ENCODE results near the gene UBAC1. TPM values are rescaled to one million over a fixed set of nuclear protein-coding genes. Genes with fewer than 3 reads are reported as not detected.

UBAC1 gene
- total and polyA plus RNA-seq, 4 donors: 16.2 to 115 (median 16.4) TPM

DNA sequence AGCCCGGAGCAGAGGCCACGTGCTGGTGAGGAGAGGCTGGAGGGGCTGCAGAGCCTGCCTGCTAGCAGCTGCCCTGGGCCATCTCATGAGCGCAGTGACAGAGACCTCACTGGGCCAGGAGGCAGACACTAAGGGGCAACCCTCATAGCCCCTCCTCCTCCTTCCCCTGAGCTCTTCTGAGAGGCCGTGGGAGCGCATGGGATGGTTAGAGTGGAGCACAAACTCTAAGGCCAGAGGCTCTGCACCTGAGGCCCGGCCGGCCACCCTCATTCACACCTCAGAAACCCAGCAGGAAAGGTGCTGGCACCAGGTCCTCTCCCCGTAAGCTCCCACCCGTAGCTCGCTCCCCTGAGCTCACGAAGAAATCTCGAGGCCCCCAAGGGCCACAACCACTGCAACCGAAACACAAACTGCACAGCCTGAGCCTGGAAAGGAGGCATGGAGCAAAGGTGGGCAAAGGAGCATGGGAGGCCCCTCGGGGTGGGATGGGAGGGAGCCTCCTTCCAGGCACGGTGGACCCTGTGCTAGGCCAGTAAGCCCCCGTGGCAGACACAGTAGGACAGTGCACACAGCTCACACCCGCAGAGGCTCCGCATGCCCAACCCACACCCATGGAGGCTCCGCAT lies 71.5 kb downstream of the UBAC1 start:
- 97% methylated on average over 19 of the region's 19 CpGs for WGBS
- no peak for DNase-seq (ENCODE audit: low spot score)
- TF ChIP-seq EGR1 (IDR thresholded peaks at IDR 0.05; ENCODE audit: low read depth in 2 of 2) (no peak), RXRA (IDR thresholded peaks at IDR 0.05) (no peak), REST (IDR thresholded peaks at IDR 0.05) (no peak), YY1 (IDR thresholded peaks at IDR 0.05) (no peak), HNF4A (conservative IDR thresholded peaks at IDR 0.05) (no peak), JUND (IDR thresholded peaks at IDR 0.05) (no peak), SP1 (IDR thresholded peaks at IDR 0.05) (no peak), FOXA1 (IDR thresholded peaks at IDR 0.05) (no peak), MAX (IDR thresholded peaks at IDR 0.05) (no peak), RAD21 (IDR thresholded peaks at IDR 0.05) (no peak), GABPA (IDR thresholded peaks at IDR 0.05 in 1 of 2, conservative IDR thresholded peaks at IDR 0.05 in 1 of 2) (no peak), NR2F2 (IDR thresholded peaks at IDR 0.05) (no peak), FOXA2 (IDR thresholded peaks at IDR 0.05) (no peak), TAF1 (conservative IDR thresholded peaks at IDR 0.05) (no peak)
- TF ChIP-seq, protein P1, sequence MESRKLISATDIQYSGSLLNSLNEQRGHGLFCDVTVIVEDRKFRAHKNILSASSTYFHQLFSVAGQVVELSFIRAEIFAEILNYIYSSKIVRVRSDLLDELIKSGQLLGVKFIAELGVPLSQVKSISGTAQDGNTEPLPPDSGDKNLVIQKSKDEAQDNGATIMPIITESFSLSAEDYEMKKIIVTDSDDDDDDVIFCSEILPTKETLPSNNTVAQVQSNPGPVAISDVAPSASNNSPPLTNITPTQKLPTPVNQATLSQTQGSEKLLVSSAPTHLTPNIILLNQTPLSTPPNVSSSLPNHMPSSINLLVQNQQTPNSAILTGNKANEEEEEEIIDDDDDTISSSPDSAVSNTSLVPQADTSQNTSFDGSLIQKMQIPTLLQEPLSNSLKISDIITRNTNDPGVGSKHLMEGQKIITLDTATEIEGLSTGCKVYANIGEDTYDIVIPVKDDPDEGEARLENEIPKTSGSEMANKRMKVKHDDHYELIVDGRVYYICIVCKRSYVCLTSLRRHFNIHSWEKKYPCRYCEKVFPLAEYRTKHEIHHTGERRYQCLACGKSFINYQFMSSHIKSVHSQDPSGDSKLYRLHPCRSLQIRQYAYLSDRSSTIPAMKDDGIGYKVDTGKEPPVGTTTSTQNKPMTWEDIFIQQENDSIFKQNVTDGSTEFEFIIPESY (IDR thresholded peaks at IDR 0.05): no peak
- TF ChIP-seq, protein P2, sequence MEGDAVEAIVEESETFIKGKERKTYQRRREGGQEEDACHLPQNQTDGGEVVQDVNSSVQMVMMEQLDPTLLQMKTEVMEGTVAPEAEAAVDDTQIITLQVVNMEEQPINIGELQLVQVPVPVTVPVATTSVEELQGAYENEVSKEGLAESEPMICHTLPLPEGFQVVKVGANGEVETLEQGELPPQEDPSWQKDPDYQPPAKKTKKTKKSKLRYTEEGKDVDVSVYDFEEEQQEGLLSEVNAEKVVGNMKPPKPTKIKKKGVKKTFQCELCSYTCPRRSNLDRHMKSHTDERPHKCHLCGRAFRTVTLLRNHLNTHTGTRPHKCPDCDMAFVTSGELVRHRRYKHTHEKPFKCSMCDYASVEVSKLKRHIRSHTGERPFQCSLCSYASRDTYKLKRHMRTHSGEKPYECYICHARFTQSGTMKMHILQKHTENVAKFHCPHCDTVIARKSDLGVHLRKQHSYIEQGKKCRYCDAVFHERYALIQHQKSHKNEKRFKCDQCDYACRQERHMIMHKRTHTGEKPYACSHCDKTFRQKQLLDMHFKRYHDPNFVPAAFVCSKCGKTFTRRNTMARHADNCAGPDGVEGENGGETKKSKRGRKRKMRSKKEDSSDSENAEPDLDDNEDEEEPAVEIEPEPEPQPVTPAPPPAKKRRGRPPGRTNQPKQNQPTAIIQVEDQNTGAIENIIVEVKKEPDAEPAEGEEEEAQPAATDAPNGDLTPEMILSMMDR (IDR thresholded peaks at IDR 0.05; ENCODE audit: low read depth, low read length, missing input control): no peak
- H3K4me1 ChIP-seq (ENCODE audit: control insufficient read depth in 4 of 4, insufficient read depth in 4 of 4, low read length in 3 of 4): peaks cover 0 to 11% (median 3%) of the 10 kb centered on the region in 4 donors
- no peaks in the 10 kb centered on the region for H3K36me3 ChIP-seq (ENCODE audit: control insufficient read depth in 4 of 4, insufficient read depth in 3 of 4, low read depth in 1 of 4, low read length in 3 of 4)
- no peak overlapping the region for H3K4me3 ChIP-seq (ENCODE audit: low read depth in 1 of 3, low read length in 3 of 3)
- H3K9ac ChIP-seq (ENCODE audit: low read depth in 1 of 2, low read length in 2 of 2): no peak overlapping the region
- no peaks in the 10 kb centered on the region for H3K27me3 ChIP-seq (ENCODE audit: control insufficient read depth in 4 of 4, insufficient read depth in 4 of 4, low read length in 3 of 4)
- no peaks in the 10 kb centered on the region for H3K9me3 ChIP-seq (ENCODE audit: control insufficient read depth in 4 of 4, low read length in 3 of 4)
- no peak overlapping the region for H3K27ac ChIP-seq (ENCODE audit: low read depth in 1 of 2, low read length in 2 of 2)

Measured in liver (tissue), 9 donors.